SK-N-SH (cell line): ENCODE measurements around the gene TRMU. TPM values are rescaled to one million over a fixed set of nuclear protein-coding genes. Genes with fewer than 3 reads are reported as not detected.

ENCODE experiments used
- CTCF ChIA-PET: fragments of 300-600, 350-600 bp; formaldehyde crosslinking; extraction: SDS; loops from one replicate; lab custom pipeline; 2021; lab: Yijun Ruan, JAX
- POLR2A ChIA-PET: fragments of 350-600 bp; sonication (Branson Sonifier 250); formaldehyde crosslinking; extraction: SDS; loops from one replicate; lab custom pipeline; 2020; ENCODE audit warnings: antibody characterized with exemption, inconsistent platforms; lab: Yijun Ruan, JAX
- DNase-seq: peaks from one replicate; pipeline ENCODE4 v3.0.0; 2012
- H2AFZ ChIP-seq: fragments of 200-600 bp; sonication (generic); 2 replicates; pipeline ENCODE4 v1.8.1; 2016; ENCODE audit warnings: antibody characterized with exemption, mild to moderate bottlenecking, low read depth
- H3F3A ChIP-seq: fragments of 200-600 bp; sonication (generic); replicated peaks from 2 replicates; pipeline ENCODE3; 2016; ENCODE audit warnings: antibody characterized with exemption, mild to moderate bottlenecking; ENCODE audit not compliant: insufficient read depth
- H3K27ac ChIP-seq, 2 experiments: fragments of 200-500 bp in 1 of 2; fragments of 200-600 bp in 1 of 2; sonication (Bioruptor generic) in 1 of 2; sonication (generic), shearing (Covaris generic) in 1 of 2; 2 replicates each; pipeline versions ENCODE4 v1.5.1 to v1.6.1; 2014 to 2016; ENCODE audit warnings: low read depth in 2 of 2, inconsistent platforms in 1 of 2, low read length in 1 of 2, mild to moderate bottlenecking in 1 of 2, mixed read lengths in 1 of 2
- H3K27me3 ChIP-seq: fragments of 200-600 bp; sonication (generic), shearing (Covaris generic); 2 replicates; pipeline ENCODE4 v1.6.1; 2016; ENCODE audit warnings: mixed run types; ENCODE audit not compliant: insufficient read depth
- H3K36me3 ChIP-seq, 2 experiments: fragments of 200-500 bp in 1 of 2; fragments of 200-600 bp in 1 of 2; sonication (Bioruptor generic) in 1 of 2; sonication (generic) in 1 of 2; replicated peaks in 1 of 2; 2 replicates each; pipeline versions ENCODE3 to v1.5.1; 2014 to 2016; ENCODE audit warnings: low read length in 1 of 2, mild to moderate bottlenecking in 1 of 2; ENCODE audit not compliant: insufficient read depth in 2 of 2, control insufficient read depth in 1 of 2
- H3K4me1 ChIP-seq, 2 experiments: fragments of 200-500 bp in 1 of 2; fragments of 200-600 bp in 1 of 2; sonication (Bioruptor generic) in 1 of 2; sonication (generic), shearing (Covaris generic) in 1 of 2; 2 replicates each; pipeline versions ENCODE4 v1.5.1 to v1.6.1; 2014 to 2016; ENCODE audit warnings: low read depth in 1 of 2, low read length in 1 of 2, mixed run types in 1 of 2; ENCODE audit not compliant: insufficient read depth in 2 of 2, control insufficient read depth in 1 of 2
- H3K4me2 ChIP-seq: fragments of 200-600 bp; sonication (generic), shearing (Covaris generic); 2 replicates; pipeline ENCODE4 v1.6.1; 2017; ENCODE audit warnings: mixed run types
- H3K4me3 ChIP-seq, 2 experiments: fragments of 200-500 bp in 1 of 2; fragments of 200-600 bp in 1 of 2; sonication (Bioruptor generic) in 1 of 2; sonication (generic), shearing (Covaris generic) in 1 of 2; 2 replicates each; pipeline versions ENCODE4 v1.5.1 to v1.8.1; 2014 to 2016; ENCODE audit warnings: low read depth in 2 of 2, inconsistent platforms in 1 of 2, low read length in 1 of 2, mild to moderate bottlenecking in 1 of 2, mixed read lengths in 1 of 2, moderate library complexity in 1 of 2
- H3K79me2 ChIP-seq: fragments of 200-600 bp; sonication (generic); 2 replicates; pipeline ENCODE4 v1.8.1; 2017; ENCODE audit warnings: mild to moderate bottlenecking; ENCODE audit not compliant: insufficient read depth
- H3K9ac ChIP-seq: fragments of 200-600 bp; sonication (generic); 2 replicates; pipeline ENCODE4 v1.6.1; 2017; ENCODE audit warnings: mixed run types
- H3K9me2 ChIP-seq: fragments of 200-600 bp; sonication (generic); 2 replicates; pipeline ENCODE4 v1.6.1; 2017; ENCODE audit warnings: mixed run types
- H3K9me3 ChIP-seq: fragments of 200-600 bp; sonication (generic); 2 replicates; pipeline ENCODE4 v1.6.1; 2017; ENCODE audit warnings: mixed run types, mild to moderate bottlenecking, moderate library complexity
- H4K20me1 ChIP-seq: fragments of 200-600 bp; sonication (generic); 2 replicates; pipeline ENCODE4 v1.6.1; 2017; ENCODE audit warnings: mild to moderate bottlenecking, mixed run types; ENCODE audit not compliant: insufficient read depth
- CHD2 ChIP-seq: fragments of 150-350 bp; IDR thresholded peaks from 2 replicates; pipeline ENCODE4 v1.6.1; 2018; ENCODE audit warnings: low read length; ENCODE audit not compliant: partially characterized antibody
- CTCF ChIP-seq: fragments of 200-600 bp; sonication (generic); IDR thresholded peaks from 2 replicates; pipeline ENCODE4 v1.6.1; 2017; ENCODE audit warnings: antibody characterized with exemption, mild to moderate bottlenecking, moderate library complexity
- ELF1 ChIP-seq: IDR thresholded peaks from 2 replicates; pipeline ENCODE4 v1.4.0; 2012
- FOSL2 ChIP-seq: IDR thresholded peaks from 2 replicates; pipeline ENCODE4 v1.4.0; 2012; ENCODE audit warnings: low read depth, mild to moderate bottlenecking, moderate library complexity, borderline replicate concordance
- FOXM1 ChIP-seq: IDR thresholded peaks from 2 replicates; pipeline ENCODE4 v1.4.0; 2012; ENCODE audit warnings: low read depth, mild to moderate bottlenecking
- GABPA ChIP-seq: IDR thresholded peaks from 2 replicates; pipeline ENCODE4 v1.4.0; 2012; ENCODE audit warnings: low read depth, mild to moderate bottlenecking
- IRF3 ChIP-seq: fragments of 150-350 bp; IDR thresholded peaks from 2 replicates; pipeline ENCODE4 v1.6.1; 2016; ENCODE audit warnings: mild to moderate bottlenecking, low read depth, low read length
- JUND ChIP-seq: IDR thresholded peaks from 2 replicates; pipeline ENCODE4 v1.4.0; 2012
- MAX ChIP-seq: IDR thresholded peaks from 2 replicates; pipeline ENCODE4 v1.4.0; 2012; ENCODE audit warnings: low read depth
- NRF1 ChIP-seq: IDR thresholded peaks from 2 replicates; pipeline ENCODE4 v1.6.1; 2012; ENCODE audit warnings: low read depth, mild to moderate bottlenecking, low read length
- PBX3 ChIP-seq: IDR thresholded peaks from 2 replicates; pipeline ENCODE4; 2012
- RXRA ChIP-seq: IDR thresholded peaks from 2 replicates; pipeline ENCODE4 v1.4.0; 2012; ENCODE audit warnings: low read depth, mild to moderate bottlenecking, borderline replicate concordance
- TAF1 ChIP-seq: IDR thresholded peaks from 2 replicates; pipeline ENCODE4 v1.6.1; 2012; ENCODE audit warnings: low read depth, mild to moderate bottlenecking, low read length, moderate library complexity, borderline replicate concordance
- USF1 ChIP-seq: IDR thresholded peaks from 2 replicates; pipeline ENCODE4 v1.4.0; 2012; ENCODE audit warnings: low read depth, borderline replicate concordance
- YY1 ChIP-seq: IDR thresholded peaks from 2 replicates; pipeline ENCODE4 v1.4.0; 2012; ENCODE audit warnings: low read depth, mild to moderate bottlenecking
- WGBS: methylation state at CpG from one replicate; pipeline ENCODE4 v1.1.6; 2017; ENCODE audit warnings: low lambda C conversion rate; 5-methylcytosine and 5-hydroxymethylcytosine counted together
- polyA plus RNA-seq, 3 experiments: library from polyadenylated mRNA; depleted of rRNA; stranded (reverse); fragments of >200 nt; gene quantifications; 2 replicates each; pipeline ENCODE4 v1.2.3, GENCODE V29; 2012

TRMU gene
- polyA plus RNA-seq, 1 of the 3 experiments (the other 2 are of a cell fraction): 47.1 TPM

- no peak overlapping the region for H3K4me3 ChIP-seq
- no peak overlapping the region for H2AFZ ChIP-seq
- ChIA-PET CTCF (interaction anchor here (0.7 to 2.4 kb wide), 3 partner anchors 25 to 208 kb away, joined by 3 to 11 read pairs (median 5); no protein-coding TSS in a partner anchor), POLR2A (no interaction called here)
- no peak overlapping the region for H3K27ac ChIP-seq
- H3K9me3 ChIP-seq: no peaks in the 10 kb centered on the region
- H4K20me1 ChIP-seq: no peaks in the 10 kb centered on the region
- no peak overlapping the region for H3K9ac ChIP-seq
- H3K4me2 ChIP-seq: no peak overlapping the region
- no peak for TF ChIP-seq YY1
- TF ChIP-seq ELF1: no peak
- no peak for TF ChIP-seq IRF3
- no peak for TF ChIP-seq GABPA
- TF ChIP-seq MAX: no peak
- TF ChIP-seq JUND: no peak
- no peak for TF ChIP-seq TAF1
- TF ChIP-seq RXRA: no peak
- no peak for TF ChIP-seq CHD2
- no peak for TF ChIP-seq USF1
- no peak for TF ChIP-seq FOXM1
- no peak for TF ChIP-seq NRF1
- no peak for TF ChIP-seq PBX3
- TF ChIP-seq FOSL2: no peak
- TF ChIP-seq CTCF: no peak
- H3F3A ChIP-seq: peaks cover 14% of the 10 kb centered on the region
- no peak for DNase-seq
- peaks cover 5 to 42% of the 10 kb centered on the region in 2 experiments for H3K36me3 ChIP-seq
- 95% methylated on average over 3 of the region's 8 CpGs for WGBS
- H3K9me2 ChIP-seq: no peaks in the 10 kb centered on the region
- H3K79me2 ChIP-seq: no peaks in the 10 kb centered on the region
- no peaks in the 10 kb centered on the region for H3K27me3 ChIP-seq
- H3K4me1 ChIP-seq: no peaks in the 10 kb centered on the region; a peak in 1 of 4 replicates
These were observed 5.9 kb upstream of the TRMU start for GRCh38 chr22:46329616-46330015.
